ENCODE data around the gene DIDO1.

- TF ChIP-seq CTCF (IDR thresholded peaks at IDR 0.05) (no peak), POLR2AphosphoS5 (IDR thresholded peaks at IDR 0.05) (no peak), POLR2A (IDR thresholded peaks at IDR 0.05) (no peak)
These were observed 35.5 kb upstream of the DIDO1 start for GRCh38 chr20:62961799-62962198.
